Stimulated activated CD8-positive, alpha-beta memory T cell treated with anti-CD3 and anti-CD28 coated beads, Interleukin-7, amount 100 ng/mL, for 1 hour (primary cell): ENCODE data around the gene SPON1.
"Not testable (repeated sequence)": the region's sequence is repeated elsewhere in the genome, so short reads cannot be mapped to it uniquely, and the experiment has no call there.

Experiments
- DNase-seq, 2 donors: peaks; one replicate each; pipeline ENCODE4 v3.0.0-alpha.2; 2020; ENCODE audit warnings: low read depth in 2 of 2

The SPON1 gene

GRCh38 chr11:14270690-14271542, 308.4 kb downstream of the SPON1 start:
- DNase-seq, result no peak

- DNase-seq, result no peak
These were observed 311.4 kb downstream of the SPON1 start for GRCh38 chr11:14273895-14274294.

GRCh38 chr11:14275076-14275475, 312.6 kb downstream of the SPON1 start:
- no peak for DNase-seq

GRCh38 chr11:14278869-14279268, 316.3 kb downstream of the SPON1 start:
- DNase-seq, result not testable (repeated sequence)

- no peak for DNase-seq
These were observed 325.8 kb downstream of the SPON1 start for GRCh38 chr11:14288189-14288935.

- no peak for DNase-seq
These were observed 327.9 kb downstream of the SPON1 start for GRCh38 chr11:14290422-14290821.

GRCh38 chr11:14299921-14300320, 337.4 kb downstream of the SPON1 start:
- DNase-seq, result no peak

GRCh38 chr11:14300661-14301304, 338.3 kb downstream of the SPON1 start:
- peak; percentile 12 to 13 for DNase-seq

- no peak for DNase-seq
These were observed 342.1 kb downstream of the SPON1 start for GRCh38 chr11:14304601-14305000.

GRCh38 chr11:14305649-14306048, 343.1 kb downstream of the SPON1 start:
- no peak for DNase-seq

GRCh38 chr11:14306481-14306880, 344.0 kb downstream of the SPON1 start:
- no peak for DNase-seq

- DNase-seq, result no peak
These were observed 345.8 kb downstream of the SPON1 start for GRCh38 chr11:14308114-14308896.

- DNase-seq, result no peak
These were observed 346.4 kb downstream of the SPON1 start for GRCh38 chr11:14308897-14309387.

GRCh38 chr11:14309425-14310192, 347.1 kb downstream of the SPON1 start:
- DNase-seq, result no peak

GRCh38 chr11:14310679-14311078, 348.2 kb downstream of the SPON1 start:
- DNase-seq, result no peak

- no peak for DNase-seq
These were observed 350.4 kb downstream of the SPON1 start for GRCh38 chr11:14312736-14313438.

GRCh38 chr11:14314127-14314526, 351.6 kb downstream of the SPON1 start:
- DNase-seq, result no peak

GRCh38 chr11:14315130-14315529, 352.6 kb downstream of the SPON1 start:
- no peak for DNase-seq
